Head of caudate nucleus (tissue), 42 donors: ENCODE data around the gene BEST2.
"Not testable (repeated sequence)": the region's sequence is repeated elsewhere in the genome, so short reads cannot be mapped to it uniquely, and the experiment has no call there.

ENCODE experiments used
- DNase-seq, 42 donors: peaks; one replicate each; pipeline versions ENCODE4 v3.0.0 to v3.0.0-alpha.2; 2020 to 2021; ENCODE audit warnings: mixed read lengths in 7 of 42
- intact Hi-C: fragments of 100-400 bp; cut with DNase I; formaldehyde crosslinking; loops from one replicate; pipeline ENCODE4 v1.15.0; 2022

BEST2 gene

DNA sequence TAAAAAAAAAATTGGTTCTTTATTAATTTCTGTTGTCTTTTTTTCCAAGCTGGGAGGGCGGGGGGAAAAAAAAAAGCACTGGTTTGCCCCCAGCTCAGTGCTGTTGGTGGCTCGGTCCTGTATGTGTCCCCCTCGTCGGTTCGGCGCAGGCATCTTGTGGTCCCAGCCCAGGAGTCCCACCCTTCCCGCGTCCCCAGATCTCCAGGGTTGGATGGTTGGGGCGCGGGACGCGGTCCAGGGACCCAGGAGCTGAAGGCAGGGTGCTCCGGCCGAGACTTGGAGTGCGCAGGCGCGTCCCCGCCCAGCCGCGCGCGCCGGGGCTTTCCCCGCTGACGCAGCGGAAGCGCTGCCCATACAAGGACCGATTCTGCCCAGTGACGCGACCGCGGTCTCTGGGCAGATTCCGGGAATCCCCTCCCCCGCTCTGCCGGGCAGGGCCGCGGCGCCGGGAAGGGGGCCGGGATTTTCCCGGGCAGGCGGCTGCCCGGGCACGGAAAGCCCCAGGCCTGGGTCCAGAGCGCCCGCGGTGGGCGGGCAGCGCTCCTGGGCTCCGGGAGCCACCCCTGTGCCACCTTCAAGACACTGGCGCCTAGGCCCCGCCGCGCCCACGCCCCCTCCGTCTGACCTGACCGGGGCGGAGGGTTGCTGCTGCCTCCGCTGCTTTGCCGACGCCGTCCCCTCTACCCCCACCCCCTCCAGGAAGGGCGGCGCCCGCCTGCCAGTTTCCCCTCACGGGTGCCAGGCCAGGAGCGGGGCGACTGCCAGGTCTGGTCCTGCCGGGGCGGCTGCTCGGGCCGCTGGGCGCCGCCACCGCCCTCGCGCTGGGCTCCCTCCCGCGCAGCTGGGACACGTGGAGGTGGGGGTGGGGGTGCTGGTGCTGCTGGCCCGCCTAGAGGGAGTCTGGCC lies 42.0 kb downstream of the BEST2 start:
- DNase-seq: peak; percentile 78 to 97 (median 92)
- intact Hi-C loops: no loop called here

- intact Hi-C loops: no loop called here
- no peak for DNase-seq
Observed at GRCh38 chr19:12794196-12794941, 42.8 kb downstream of the BEST2 start.

DNA sequence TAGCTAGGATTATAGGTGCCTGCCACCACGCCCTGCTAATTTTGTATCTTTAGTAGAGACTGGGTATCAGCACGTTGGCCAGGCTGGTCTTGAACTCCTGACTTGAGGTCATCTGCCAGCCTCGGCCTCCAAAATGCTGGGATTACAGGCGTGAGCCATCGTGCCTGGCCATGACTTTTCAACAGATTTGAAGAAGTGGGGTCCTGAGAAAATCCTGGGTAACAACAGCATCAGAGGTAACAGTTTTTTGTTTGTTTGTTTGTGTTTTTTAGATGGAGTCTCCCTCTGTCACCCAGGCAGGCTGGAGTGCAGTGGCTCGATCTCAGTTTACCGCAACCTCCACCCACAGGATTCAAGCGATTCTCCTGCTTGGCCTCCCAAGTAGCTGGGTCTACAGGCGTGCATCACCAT lies 43.4 kb downstream of the BEST2 start:
- intact Hi-C loops: loop anchor here (5.0 kb wide), 1 partner anchor 33 kb away; no protein-coding TSS in a partner anchor
- DNase-seq: no peak

GRCh38 chr19:12796146-12797071 lies 44.8 kb downstream of the BEST2 start:
- peak; percentile 59 to 92 (median 81) for DNase-seq
- intact Hi-C loops: loop anchor here (2.0 to 5.0 kb wide), 2 partner anchors 20 to 34 kb away; no protein-coding TSS in a partner anchor

DNA sequence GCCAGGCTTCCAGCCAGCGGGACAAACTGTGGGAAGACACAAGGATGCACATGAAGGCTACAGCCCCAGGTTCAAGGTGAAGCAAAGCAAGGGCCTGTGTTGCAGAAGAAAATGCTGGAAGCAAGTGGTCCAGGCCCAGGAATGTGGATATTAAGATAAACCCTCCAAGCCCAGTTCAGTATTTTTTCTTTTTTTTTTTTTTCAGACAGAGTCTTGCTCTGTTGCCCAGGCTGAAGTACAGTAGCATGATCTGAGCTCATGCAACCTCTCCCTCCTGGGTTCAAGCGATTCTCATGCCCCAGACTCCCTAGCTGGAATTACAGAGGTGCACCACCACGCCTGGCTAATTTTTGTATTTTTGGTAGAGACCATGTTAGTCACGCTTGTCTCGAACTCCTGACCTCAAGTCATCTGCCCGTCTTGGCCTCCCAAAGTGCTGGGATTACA lies 45.6 kb downstream of the BEST2 start:
- intact Hi-C loops: loop anchor here (2.0 to 5.0 kb wide), 2 partner anchors 20 to 35 kb away; no protein-coding TSS in a partner anchor
- DNase-seq: no peak

GRCh38 chr19:12797607-12798006 lies 46.0 kb downstream of the BEST2 start:
- intact Hi-C loops: loop anchor here (2.0 to 5.0 kb wide), 2 partner anchors 21 to 35 kb away; no protein-coding TSS in a partner anchor
- DNase-seq: not testable (repeated sequence)

- intact Hi-C loops: loop anchor here (5.0 kb wide), 1 partner anchor 38 kb away; no protein-coding TSS in a partner anchor
- no peak for DNase-seq
Observed at GRCh38 chr19:12799742-12800465, 48.3 kb downstream of the BEST2 start.

DNA sequence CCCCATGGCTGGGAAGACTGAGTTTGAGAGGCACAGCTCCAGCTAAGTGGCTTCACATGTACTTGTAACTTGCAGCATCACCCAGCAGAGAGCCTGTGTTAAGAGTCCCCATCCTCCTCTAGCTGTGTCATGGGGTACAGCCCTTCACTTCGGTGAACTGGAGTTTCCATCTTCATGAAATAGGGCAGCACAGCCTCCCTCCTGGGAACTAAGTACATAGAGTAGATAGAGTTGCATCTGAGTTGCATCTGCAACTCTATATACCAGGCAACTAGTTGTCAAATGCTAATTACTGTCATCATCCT lies 48.8 kb downstream of the BEST2 start:
- intact Hi-C loops: no loop called here
- DNase-seq: no peak

DNA sequence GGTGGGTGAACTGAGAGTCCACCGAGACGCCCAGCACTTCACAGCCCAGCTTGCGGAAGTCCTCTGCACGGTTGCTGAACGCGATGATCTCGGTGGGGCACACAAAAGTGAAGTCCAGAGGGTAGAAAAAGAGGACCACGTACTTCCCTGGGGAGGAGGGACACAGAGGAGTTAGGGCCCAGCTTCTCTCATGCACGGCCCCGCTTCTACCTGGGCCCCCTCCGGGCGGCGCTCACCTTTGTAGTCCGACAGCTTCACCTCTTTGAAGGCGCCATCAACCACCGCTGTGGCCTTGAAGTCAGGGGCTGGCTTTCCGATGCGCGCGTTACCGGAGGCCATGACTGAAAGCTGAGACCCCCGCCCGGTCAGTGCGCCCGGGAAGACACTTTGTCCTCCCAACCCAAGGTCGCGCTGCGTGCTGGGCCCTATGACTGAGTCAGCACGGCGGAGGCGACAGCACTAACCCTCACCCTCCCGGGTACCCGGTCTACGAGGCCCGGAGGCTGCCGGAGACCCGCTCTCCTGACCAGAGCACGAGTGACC lies 49.4 kb downstream of the BEST2 start:
- intact Hi-C loops: no loop called here
- DNase-seq: peak in 25 of 42 donors; percentile 19 to 75 (median 44)

GRCh38 chr19:12801466-12802266 lies 50.1 kb downstream of the BEST2 start, which contains the start of the genes PRDX2 and THSD8:
TSS of gene PRDX2 (minus strand) at chr19:12801800. CDS start at chr19:12801261, 539 bp downstream.
TSS of gene THSD8 (plus strand) at chr19:12802069. CDS start at chr19:12802072, 3 bp downstream.
- DNase-seq: peak; percentile 51 to 93 (median 84)
- intact Hi-C loops: no loop called here

GRCh38 chr19:12802267-12803106 lies 50.9 kb downstream of the BEST2 start:
- intact Hi-C loops: no loop called here
- DNase-seq: peak in 7 of 42 donors; percentile 23 to 38 (median 28)

DNA sequence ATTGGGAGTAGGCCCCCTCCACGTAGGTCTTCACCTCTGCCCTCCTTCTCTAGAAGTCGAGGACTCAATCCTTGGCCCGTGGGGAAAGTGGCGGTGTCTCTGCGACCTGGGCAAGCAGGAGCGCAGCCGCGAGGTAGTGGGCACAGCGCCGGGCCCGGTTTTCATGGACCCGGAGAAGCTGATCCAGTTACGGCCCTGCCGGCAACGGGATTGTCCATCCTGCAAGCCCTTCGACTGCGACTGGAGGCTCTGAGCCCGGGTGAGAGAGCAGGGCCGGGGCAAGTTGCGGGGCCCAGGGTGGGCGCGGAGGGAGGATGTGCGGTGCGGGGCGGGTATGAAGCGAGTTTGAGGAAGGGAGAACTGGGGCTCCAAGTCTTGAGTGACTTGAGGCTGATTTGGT lies 52.5 kb downstream of the BEST2 start:
- no peak for DNase-seq
- intact Hi-C loops: no loop called here

GRCh38 chr19:12806242-12807081 lies 54.9 kb downstream of the BEST2 start, which contains the start of gene RNASEH2A:
TSS of gene RNASEH2A (plus strand) at chr19:12806584. CDS start at chr19:12806674, 90 bp downstream.
- intact Hi-C loops: no loop called here

More at GRCh38 chr19:12806242-12807081, 54.9 kb downstream of the BEST2 start, which contains the start of gene RNASEH2A:
- peak; percentile 82 to 97 (median 92) for DNase-seq
